Activated T-helper 1 cell treated with anti-CD3 and anti-CD28 coated beads, Interleukin-2, amount 50 U/mL, for 16 hours (primary cell): ENCODE data around the gene PRDM12.

Source experiments
- DNase-seq, 2 donors: peaks; one replicate each; pipeline ENCODE4 v3.0.0-alpha.2; 2020; ENCODE audit warnings: low read depth in 1 of 2, low spot score in 1 of 2

Gene PRDM12

DNA sequence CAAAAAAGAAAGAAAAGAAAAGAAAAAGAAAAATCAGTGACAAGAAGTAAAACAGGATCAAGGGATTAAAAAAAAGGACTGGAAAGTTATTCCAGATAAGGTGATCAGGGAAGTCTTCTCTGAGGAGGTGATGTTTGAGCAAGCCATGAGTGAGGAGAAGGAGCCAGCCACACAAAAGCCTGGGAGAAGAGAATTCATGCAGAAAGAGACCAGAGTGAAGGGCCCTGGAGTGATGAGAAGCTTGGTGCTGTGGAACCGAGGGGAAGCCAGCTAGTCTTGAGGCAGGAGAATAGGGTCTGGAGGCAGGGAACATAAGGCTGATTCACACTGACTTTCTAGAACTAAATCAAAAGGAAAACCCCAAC is 25.2 kb downstream of the PRDM12 start:
- no peak for DNase-seq

DNA sequence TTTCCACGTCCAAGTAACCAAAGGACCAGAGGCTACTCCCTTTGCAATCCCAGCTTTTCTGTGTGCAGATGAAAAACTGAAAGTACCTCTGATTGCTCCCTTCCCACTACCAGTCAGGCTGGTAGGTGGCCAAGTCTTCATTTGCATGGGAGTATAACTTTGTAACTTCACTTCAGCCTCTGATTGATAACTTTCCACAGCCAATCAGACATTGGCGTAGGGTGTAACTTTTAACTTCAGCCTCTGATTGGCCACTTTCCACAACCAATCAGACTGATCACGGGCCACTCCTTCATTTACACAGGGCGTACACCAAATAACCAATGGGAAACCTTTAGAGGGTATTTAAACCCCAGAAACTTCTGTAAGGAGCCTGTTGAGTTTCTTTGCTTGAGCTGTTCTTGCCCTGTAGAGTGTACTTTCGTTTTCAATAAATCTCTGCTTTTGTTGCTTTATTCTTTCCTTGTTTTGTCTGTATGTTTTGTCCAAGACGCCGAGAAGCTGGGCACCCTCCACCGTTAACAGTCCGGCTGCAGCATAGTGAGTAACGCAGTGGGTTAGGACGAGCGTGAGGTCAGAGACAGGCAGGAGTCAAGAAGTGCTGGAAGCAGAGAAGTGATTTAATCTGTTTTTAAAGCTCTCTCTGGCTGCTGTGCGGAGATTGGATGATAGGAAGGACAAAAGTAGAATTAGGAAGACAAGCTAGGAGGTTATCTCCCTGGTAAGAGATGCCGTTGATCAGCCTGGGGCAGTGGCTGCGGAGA is 25.7 kb downstream of the PRDM12 start:
- DNase-seq = no peak

DNA sequence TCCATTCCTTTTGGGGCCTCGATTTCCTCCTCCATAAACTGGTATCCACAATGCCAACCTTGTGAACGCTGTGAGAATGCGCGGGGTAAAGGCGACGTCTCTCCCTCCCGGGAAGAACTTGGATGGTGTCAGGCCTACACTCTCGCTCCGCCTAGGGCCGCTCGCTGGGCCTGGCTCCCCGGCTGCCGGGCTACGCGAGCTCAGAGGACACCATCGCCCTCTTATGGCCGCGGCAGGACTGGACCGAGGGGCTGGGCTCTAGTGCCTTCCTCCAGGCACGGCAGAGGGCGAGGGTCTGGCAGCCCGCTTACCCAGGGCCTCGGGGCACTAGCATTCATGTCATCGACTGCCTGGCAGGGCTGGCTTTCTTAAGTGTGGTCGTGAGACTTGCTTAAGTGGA is 27.9 kb downstream of the PRDM12 start:
- DNase-seq = no peak

DNA sequence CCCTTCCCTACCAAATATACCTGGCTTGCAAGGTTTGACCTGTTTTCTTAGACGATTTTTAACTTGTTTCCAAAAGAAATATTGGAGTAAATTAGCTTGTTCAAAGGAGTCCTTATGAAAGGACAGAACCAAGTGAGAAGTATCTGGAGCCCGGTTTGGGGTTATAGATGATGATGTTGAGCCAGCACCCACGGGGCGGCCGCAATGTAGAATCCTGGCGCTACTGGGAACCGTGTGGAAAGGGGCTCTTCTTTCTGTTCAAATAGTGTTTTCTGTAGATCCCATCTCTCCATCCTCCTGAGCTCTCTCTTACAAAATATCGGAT is 28.7 kb downstream of the PRDM12 start:
- DNase-seq = no peak

DNA sequence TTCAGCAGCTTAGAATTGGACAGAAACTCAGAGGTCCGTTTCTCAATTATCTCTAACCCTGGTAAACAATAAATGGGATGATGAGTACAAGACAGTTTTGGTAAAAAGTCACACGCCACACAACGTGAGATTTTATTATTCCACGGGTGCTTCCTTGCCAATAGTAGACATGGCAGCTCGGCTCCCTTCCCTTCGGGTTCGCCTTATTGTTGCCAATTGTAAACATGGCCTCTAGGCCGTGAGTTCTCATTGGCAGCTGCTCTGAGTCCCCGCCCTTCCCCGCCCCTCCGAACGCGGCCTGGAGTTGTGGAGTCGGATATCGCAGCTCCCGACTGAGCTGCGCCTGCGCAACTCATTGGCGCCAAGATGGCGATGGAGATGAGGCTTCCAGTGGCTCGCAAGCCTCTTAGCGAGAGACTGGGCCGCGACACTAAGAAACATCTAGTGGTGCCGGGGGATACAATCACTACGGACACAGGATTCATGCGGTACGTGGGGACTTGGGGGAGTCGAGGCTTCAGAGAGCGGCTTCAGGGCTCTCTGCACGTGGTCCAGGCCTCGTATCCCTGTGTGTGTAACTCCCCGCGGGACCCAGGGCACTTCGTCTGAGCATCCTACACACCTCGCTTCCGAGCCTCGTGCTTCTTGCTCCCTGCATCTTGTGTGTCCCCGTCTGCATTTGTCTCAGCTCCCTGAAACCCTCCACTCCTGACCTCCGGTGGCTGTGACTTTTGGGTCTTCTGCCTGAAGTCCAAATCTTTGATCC is 29.2 kb downstream of the PRDM12 start, which contains the start of gene EXOSC2:
Gene EXOSC2, plus strand, starts transcription at position 355 of the 766 bp plus-strand sequence. Its CDS starts 12 bp downstream, at position 367.
- peak; percentile 95 to 96 for DNase-seq

DNA sequence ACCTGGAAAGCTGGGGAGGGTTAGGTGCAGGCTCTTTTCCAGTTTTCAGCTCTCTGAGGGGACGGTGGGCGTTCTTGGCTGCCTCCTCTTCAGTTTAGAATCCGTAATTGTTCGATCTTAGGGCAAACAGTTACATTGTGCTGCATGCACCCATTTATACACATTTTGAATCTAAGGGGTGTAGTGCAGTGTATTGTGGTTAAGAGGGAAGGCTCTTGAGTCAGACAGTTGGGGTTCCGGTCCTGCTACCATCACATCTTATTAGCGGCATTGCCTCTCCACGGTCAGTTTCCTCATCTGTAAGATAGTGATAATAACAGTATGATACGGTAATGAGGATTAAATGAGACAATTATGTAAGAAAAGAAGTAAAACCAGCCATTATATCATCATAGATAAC is 29.8 kb downstream of the PRDM12 start:
- no peak for DNase-seq

DNA sequence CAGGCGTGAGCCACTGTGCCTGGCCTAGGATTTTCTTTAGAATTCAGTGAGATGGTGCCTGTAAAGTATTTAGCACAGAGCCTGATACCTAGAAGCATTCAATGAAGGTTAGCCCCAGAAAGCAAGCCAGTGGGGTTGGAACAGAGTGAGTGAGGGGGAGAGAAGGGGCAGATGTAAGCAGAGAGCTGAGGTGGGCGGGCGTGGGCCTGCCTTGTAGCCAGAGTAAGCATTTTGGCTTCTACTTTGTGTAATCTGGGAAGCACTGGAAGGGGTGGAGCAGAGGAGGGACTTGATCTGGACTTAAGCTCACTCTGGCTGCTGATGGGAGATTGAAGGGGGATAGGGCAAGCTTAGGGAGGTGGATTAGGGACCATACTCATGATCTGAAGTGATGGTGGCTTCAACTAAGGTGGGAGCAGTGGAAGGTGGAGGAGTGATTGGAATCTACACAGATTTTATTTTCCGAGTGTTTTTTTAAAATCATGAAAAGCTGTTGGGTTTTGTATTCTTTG is 31.8 kb downstream of the PRDM12 start:
- no peak for DNase-seq

DNA sequence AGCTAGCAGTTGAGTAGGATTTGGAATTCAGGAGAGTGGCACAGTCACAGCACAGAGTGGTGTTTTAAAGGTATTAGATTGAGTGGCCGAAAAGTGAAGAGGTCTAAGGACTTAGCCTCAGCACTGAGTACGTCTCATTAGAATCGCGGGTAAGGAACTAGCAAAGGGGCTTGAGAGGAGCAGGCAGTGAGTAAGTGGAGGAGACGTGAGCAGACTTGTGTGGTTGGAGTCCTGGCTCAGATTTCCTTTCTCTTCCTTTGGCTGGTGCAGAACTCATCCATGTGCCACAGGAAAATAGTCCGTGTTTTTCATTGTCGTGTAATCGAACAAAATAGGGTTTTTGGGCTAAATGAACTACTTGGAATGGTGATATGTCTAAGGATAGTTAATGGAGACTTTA is 32.6 kb downstream of the PRDM12 start:
- DNase-seq = no peak

DNA sequence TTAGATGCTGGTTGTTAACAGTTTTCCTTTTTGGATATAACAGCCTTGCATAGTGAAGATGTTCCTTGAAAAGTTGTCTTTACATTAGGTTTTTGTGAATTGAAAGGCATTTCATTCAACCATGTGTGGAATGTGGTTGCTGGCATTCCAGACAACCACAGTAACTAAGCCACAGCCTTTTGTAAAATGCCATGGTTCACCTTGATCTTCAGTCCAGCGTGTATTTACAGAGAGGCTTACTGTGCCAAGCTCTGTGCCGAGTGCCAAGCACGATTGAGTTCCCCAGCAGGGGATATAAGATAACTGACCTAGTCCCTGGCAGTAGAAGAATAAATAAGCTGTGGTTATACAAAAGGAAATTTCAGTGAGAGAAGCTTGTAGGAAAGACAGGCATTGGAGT is 34.1 kb downstream of the PRDM12 start:
- no peak for DNase-seq

DNA sequence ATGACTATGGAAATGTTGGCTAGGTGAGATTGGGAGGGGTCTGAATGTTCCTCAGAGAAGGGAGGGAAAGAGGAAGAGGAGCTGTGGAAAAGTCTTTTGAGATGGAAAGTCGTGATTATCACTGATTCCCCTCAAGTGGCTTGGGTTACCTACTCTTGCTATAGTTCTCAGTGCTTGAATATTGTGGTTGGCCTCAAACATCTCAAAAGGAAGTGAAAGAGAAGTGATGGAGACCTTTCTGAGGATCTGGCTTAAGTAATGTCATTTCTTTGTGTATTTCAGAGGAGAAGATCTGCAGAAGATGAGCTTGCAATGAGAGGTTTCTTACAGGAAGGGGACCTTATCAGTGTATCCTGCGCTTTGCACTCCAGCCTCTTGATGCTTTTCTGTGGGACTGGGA is 34.7 kb downstream of the PRDM12 start:
- DNase-seq = no peak

DNA sequence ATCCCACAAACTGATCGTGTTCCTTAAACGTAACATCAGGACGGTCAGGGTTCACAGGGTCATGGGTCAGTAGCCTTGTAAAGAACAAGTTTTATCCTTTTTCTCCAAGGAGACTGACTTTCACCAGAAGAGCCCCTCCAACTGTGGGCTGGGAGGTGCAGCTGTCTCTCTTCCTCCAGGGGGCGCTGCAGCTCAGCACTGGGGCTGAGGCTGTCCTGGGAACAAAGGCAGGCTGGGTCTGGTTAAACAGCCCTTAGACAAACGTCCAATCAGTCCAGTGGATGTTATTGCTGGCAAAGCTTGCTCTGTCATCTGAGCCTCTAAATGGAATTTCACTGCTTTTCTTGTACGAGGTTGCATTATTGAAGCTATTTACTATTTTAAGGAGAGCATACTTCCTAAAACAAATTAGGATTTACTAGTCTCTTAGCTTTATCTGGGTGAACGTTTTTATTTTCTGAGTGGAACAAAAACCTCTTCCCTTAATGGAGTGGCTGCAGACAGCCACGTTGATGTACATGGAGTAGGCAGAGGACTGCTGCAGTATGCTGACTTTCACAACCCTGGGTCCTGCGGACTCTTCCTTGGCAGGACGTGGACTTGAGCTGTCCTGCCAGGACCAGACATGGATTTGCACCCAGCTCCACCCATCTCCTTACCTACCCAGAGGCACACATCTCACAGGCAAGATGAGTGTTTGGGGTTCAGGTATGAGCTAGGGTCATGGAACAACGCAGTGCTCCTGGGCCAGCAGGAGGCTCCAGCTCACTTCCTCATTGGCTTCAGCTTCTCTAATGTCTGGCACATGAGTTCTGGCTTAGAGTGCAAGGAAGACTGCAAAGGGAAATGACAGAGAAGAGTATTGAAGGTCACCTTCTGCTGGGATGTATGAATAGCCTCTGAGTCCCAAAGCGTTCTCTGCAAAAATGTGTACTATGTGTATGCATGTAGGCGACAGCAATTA is 36.9 kb downstream of the PRDM12 start:
- peak; percentile 49 to 57 for DNase-seq

DNA sequence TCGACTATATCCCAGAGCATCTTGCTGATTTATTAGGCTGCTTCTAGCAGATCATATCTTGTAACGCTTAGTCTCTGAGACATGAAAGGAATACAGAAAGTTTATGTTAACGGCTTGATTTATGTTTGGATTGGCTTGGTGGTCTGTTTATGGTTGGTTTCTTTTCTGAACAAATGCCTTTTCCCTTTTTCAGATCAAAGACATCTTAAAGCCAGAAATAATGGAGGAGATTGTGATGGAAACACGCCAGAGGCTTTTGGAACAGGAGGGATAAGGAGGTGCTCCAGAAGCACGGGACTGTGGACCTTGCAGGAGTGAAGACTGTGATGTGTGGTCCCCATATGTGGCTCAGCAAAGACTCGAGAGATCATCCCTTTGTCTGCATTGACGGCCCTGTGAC is 39.1 kb downstream of the PRDM12 start:
- DNase-seq = no peak

DNA sequence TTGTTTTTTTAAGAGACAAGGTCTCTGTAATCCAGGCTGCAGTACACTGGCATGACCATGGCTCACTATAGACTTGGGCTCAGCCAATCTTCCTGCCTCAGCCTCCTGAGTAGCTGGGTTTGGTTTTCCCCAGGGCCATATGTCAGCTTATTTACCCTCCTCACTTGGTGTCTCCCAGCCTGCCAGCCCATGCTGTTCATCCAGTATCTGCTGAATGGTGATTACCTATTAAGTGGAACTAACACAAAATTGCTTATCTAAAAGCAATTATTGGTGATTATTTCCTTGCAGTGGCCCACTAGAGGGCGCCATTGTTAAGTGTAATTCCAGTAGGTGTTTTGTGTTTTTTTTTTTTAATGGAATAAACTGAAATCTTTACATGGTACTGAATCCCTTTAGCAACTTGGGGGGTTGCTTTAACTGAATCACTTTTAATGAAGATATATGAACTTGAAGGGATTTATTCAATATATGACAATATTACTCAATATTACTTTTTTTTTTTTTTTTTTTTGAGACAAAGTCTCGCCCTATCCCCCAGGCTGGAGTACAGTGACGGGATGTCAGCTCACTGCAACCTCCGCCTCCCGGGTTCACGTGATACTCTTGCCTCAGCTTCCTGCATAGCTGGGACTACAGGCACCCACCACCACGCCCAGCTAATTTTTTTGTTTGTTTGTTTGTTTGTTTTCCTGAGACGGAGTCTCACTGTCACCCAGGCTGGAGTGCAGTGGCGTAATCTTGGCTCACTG is 43.0 kb downstream of the PRDM12 start:
- DNase-seq = peak; percentile 48 to 50

DNA sequence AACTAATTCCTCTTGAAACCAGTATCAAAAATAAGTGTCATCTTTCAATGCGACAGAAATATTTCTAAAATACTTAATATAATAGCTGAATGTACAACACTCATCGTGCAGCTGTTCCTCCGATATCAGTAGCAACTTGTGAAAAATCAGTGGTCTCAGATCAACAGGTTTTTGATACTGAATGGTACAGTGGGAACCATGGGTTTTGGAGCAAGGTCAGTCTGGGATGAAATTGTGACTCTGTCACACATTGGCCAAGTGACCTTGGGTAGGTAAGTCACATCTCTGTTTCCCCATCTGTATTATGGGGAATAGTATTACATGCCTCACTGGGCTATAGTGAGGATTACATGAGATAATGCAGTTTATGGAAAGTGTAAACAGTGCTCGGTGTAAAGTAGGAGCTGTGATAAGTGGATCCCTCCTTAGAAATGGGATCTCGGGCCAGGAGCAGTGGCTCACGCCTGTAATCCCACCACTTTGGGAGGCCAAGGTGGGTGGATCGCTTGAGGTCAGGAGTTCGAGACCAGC is 46.5 kb downstream of the PRDM12 start:
- no peak for DNase-seq

DNA sequence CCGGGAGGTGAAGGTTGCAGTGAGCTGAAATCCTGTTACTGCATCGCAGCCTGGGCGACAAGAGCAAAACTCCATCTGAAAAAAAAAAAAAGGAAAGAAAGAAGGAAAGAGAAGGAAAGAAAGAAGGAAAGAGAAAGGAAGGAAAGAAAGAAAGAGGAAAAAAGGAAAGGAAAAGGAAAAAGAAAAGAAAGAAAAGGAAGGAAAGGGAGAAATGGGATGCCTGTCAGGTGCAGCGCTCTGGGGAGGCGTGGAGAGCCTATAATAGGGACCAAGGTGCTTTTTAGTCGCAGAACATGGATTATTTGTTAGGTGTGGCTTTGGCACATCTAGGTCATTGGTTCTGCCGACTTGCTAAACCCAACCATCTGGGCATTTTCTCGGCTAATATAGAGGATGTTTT is 47.1 kb downstream of the PRDM12 start:
- DNase-seq = no peak

DNA sequence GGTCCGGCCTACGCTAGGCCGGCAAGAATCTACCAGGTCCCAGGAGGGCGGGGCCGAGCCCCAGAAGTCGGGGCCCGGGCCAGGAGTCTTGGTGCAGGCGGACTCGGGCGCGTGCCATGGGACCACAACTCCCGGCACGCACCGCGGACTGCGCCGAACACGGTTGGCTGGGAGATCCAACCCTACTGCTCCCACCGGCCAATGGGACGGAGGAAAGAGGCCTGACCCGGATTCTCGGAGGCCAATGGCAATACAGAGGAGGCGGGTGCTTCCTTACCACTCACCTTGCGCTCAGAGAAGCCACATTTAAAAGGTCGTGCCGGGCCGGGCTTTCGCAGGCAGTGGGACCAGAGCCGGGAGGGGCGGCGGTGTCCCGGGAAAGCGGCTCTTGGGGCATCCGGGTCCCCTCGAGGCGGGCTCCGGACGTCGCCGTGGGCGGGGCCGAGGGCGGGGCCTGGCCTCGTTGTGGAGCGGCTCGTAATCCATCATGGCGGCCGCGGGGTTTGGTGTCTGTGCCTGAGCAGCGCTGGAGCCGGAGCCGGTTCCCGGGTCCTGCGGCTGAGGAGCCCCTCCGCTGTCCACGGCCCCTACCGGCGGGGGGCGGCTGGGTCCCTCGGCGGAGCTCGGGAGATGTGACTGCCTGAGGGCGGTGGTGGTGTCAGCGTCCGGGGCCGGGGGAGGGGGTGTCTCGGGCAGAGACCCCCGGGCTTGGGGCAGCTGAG is 48.3 kb downstream of the PRDM12 start:
- peak; percentile 88 to 92 for DNase-seq

DNA sequence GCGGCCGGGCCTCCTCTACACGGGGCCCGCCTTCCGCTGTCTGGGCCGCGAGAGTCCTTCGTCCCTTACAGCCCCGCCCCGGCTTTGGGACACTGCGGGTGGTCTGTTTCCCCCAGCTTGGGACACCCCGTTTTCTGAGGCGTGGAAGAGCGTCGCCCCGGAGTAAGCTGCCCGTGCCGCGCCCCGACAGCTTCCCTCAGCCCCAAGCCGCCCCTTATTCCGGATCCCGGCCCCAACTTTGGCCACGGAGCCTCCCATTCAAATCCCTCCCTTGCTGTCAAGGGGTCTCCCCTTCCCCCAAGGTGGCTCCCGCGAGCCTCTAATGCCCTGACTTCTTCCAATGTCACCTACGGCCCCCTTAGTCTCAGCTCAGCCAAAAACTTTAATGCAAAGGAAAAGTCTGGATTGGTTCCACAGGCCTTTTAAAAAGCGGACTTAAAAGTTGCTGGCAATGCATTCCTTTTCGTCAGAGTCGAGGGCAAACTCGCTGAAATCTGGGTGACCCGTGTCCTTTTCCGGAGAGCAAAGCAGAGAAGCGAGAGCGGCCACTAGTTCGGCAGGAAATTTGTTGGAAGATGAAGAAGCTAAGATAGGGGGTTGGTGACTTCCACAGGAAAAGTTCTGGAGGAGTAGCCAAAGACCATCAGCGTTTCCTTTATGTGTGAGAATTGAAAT is 49.0 kb downstream of the PRDM12 start:
- DNase-seq = no peak

DNA sequence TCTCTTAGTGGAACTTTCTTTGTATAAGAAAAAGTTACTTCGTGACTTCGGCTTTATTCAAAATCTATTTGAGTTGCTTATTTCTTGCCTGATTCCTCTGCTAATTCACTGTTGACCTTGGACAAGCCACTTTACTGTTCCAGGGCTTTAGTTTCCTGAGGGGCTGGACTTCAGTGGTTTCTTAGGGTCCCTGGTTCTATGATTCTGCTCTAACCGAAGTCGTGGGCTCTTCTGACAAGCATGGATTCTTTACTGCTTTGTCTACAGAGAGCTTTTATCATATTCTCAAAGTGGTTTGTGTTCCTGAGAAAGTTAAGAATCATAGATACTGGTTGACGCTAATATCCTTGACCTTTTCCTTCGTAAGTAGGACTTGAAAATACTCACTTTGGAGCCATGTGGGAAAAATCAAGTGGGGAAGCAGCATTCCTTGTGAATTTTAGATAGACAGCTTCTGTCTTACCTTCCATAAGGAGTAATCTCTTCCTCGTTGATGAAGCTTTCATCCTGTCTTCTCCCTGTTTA is 50.3 kb downstream of the PRDM12 start:
- no peak for DNase-seq

DNA sequence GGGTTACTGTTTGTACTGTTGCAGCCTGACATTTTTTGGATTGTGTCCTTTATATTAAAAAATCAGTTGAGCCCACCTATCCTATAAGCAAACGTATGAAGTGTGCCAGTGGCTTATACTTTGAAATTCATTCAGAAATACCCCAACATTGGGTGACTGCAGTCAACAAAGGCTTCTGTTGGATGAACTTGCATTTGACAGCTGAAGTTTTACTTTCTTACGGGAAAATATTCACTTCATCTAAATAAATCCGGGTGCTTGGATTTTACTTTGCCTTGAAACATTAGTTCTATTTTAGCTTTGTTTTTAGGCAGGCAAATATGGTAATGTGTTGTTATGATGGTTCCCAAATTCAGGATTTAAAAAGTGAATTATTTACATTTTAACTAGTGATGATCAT is 50.9 kb downstream of the PRDM12 start:
- DNase-seq = no peak
